Stimulated activated CD4-positive, alpha-beta T cell treated with anti-CD3 and anti-CD28 coated beads, Interleukin-4, amount 100 ng/mL, for 4 hours (primary cell): ENCODE data around the gene WARS2.

ENCODE experiments used
- DNase-seq, 2 experiments: peaks; one replicate each; pipeline ENCODE4 v3.0.0-alpha.2; 2020

Gene WARS2

GRCh38 chr1:118981436-118981835 lies 159.0 kb downstream of the WARS2 start:
- DNase-seq, result no peak
